Natural killer cell treated with Interleukin-12 subunit alpha and Interleukin-12 subunit beta and Interleukin-15 and Interleukin-18, amount 100 ng/mL, for 72 hours (primary cell): ENCODE results near the gene RNF212. TPM values are rescaled to one million over a fixed set of nuclear protein-coding genes. Genes with fewer than 3 reads are reported as not detected.
A peak's percentile ranks its signal among the peaks of the same experiment; 100 is the strongest.

ENCODE experiments used
- ATAC-seq, 2 donors: fragments of 150-1000 bp; cut with Tn5 transposase in 1 of 2; sonication (Bioruptor Pico), chemical (Tn5 transposase) in 1 of 2; 2 replicates each; pipeline ENCODE4 v1.10.0; 2021
- DNase-seq: peaks from one replicate; pipeline ENCODE4 v3.0.0; 2022; ENCODE audit warnings: low spot score
- H3K27ac Mint-ChIP-seq, 2 donors: 1 replicate in 1 of 2; 2 replicates in 1 of 2; pipeline ENCODE4 v1.8.0; 2022; ENCODE audit warnings: mixed read lengths in 2 of 2, mild to moderate bottlenecking in 1 of 2, moderate library complexity in 1 of 2
- H3K27me3 Mint-ChIP-seq, 2 donors: 1 replicate in 1 of 2; 2 replicates in 1 of 2; pipeline ENCODE4 v1.8.0; 2022; ENCODE audit warnings: mixed read lengths in 2 of 2
- H3K36me3 Mint-ChIP-seq: one replicate; pipeline ENCODE4 v1.8.0; 2022; ENCODE audit warnings: mixed read lengths
- H3K4me1 Mint-ChIP-seq, 2 donors: 1 replicate in 1 of 2; 2 replicates in 1 of 2; pipeline ENCODE4 v1.8.0; 2022; ENCODE audit warnings: low read depth in 2 of 2, mixed read lengths in 2 of 2, mild to moderate bottlenecking in 1 of 2
- H3K4me3 Mint-ChIP-seq: one replicate; pipeline ENCODE4 v1.8.0; 2022; ENCODE audit warnings: mixed read lengths
- H3K9me3 Mint-ChIP-seq: 2 replicates; pipeline ENCODE4 v1.8.0; 2022; ENCODE audit warnings: mixed read lengths
- total RNA-seq, 2 donors: library from RNA; stranded (reverse); gene quantifications; one replicate each; pipeline ENCODE4 v1.2.3, GENCODE V29; 2022

RNF212 gene
- total RNA-seq, 2 donors from 2014 or later: 0.89 to 1.5 TPM

GRCh38 chr4:1091561-1091995, 21.8 kb downstream of the RNF212 start:
- H3K4me1 Mint-ChIP-seq: peaks cover 7 to 15% of the 10 kb centered on the region in 2 donors
- H3K27ac Mint-ChIP-seq: no peak overlapping the region
- no peaks in the 10 kb centered on the region for H3K27me3 Mint-ChIP-seq
- peaks cover 5% of the 10 kb centered on the region for H3K9me3 Mint-ChIP-seq
- peaks cover 9% of the 10 kb centered on the region for H3K36me3 Mint-ChIP-seq
- no peak for DNase-seq
- no peak for ATAC-seq
- H3K4me3 Mint-ChIP-seq: no peak overlapping the region

- no peak for DNase-seq
- H3K36me3 Mint-ChIP-seq: peaks cover 9% of the 10 kb centered on the region
- H3K4me1 Mint-ChIP-seq: peaks cover 8 to 20% of the 10 kb centered on the region in 2 donors
- H3K27ac Mint-ChIP-seq: no peak overlapping the region
- H3K9me3 Mint-ChIP-seq: peaks cover 5% of the 10 kb centered on the region
- no peak overlapping the region for H3K4me3 Mint-ChIP-seq
- ATAC-seq: no peak
- H3K27me3 Mint-ChIP-seq: no peaks in the 10 kb centered on the region
These were observed 22.6 kb downstream of the RNF212 start for GRCh38 chr4:1090465-1091440.

GRCh38 chr4:1090036-1090435, 23.3 kb downstream of the RNF212 start:
- no peak overlapping the region for H3K27ac Mint-ChIP-seq
- ATAC-seq (no peak), DNase-seq (no peak)
- peaks cover 5% of the 10 kb centered on the region for H3K9me3 Mint-ChIP-seq
- no peaks in the 10 kb centered on the region for H3K27me3 Mint-ChIP-seq
- H3K4me3 Mint-ChIP-seq: no peak overlapping the region
- H3K36me3 Mint-ChIP-seq: peaks cover 9% of the 10 kb centered on the region
- H3K4me1 Mint-ChIP-seq: peaks cover 11 to 22% of the 10 kb centered on the region in 2 donors

GRCh38 chr4:1087371-1087770, 26.0 kb downstream of the RNF212 start:
- Mint-ChIP-seq H3K36me3 (peaks cover 9% of the 10 kb centered on the region), H3K4me1 (peaks cover 11 to 22% of the 10 kb centered on the region in 2 donors), H3K9me3 (peaks cover 5% of the 10 kb centered on the region), H3K27me3 (no peaks in the 10 kb centered on the region), H3K4me3 (no peak overlapping the region), H3K27ac (peak overlapping the region in 1 of 2 donors; percentile 38)
- DNase-seq (no peak), ATAC-seq (peak in 1 of 2 donors; percentile 55)

GRCh38 chr4:1086011-1086410, 27.4 kb downstream of the RNF212 start:
- Mint-ChIP-seq H3K4me3 (no peak overlapping the region), H3K4me1 (peaks cover 23 to 28% of the 10 kb centered on the region in 2 donors), H3K27ac (no peak overlapping the region), H3K27me3 (peaks cover 7% of the 10 kb centered on the region in 2 donors), H3K36me3 (peaks cover 9% of the 10 kb centered on the region), H3K9me3 (peaks cover 5% of the 10 kb centered on the region)
- no peak for ATAC-seq
- DNase-seq: no peak

- ATAC-seq: no peak
These were observed 28.0 kb downstream of the RNF212 start for GRCh38 chr4:1085404-1085799.

GRCh38 chr4:1084796-1085403, 28.5 kb downstream of the RNF212 start:
- H3K4me3 Mint-ChIP-seq: no peak overlapping the region
- peaks cover 5% of the 10 kb centered on the region for H3K9me3 Mint-ChIP-seq
- DNase-seq (no peak), ATAC-seq (no peak)
- H3K27ac Mint-ChIP-seq: no peak overlapping the region
- H3K27me3 Mint-ChIP-seq: peaks cover 10 to 13% of the 10 kb centered on the region in 2 donors
- H3K4me1 Mint-ChIP-seq: peaks cover 26 to 28% of the 10 kb centered on the region in 2 donors
- H3K36me3 Mint-ChIP-seq: peaks cover 9% of the 10 kb centered on the region

More at GRCh38 chr4:1085404-1085799, 28.0 kb downstream of the RNF212 start:
- Mint-ChIP-seq H3K4me1 (peaks cover 28% of the 10 kb centered on the region in 2 donors), H3K4me3 (no peak overlapping the region), H3K36me3 (peaks cover 9% of the 10 kb centered on the region), H3K27ac (no peak overlapping the region), H3K9me3 (peaks cover 5% of the 10 kb centered on the region), H3K27me3 (peaks cover 7 to 11% of the 10 kb centered on the region in 2 donors)
- no peak for DNase-seq

- no peak overlapping the region for H3K27ac Mint-ChIP-seq
- H3K27me3 Mint-ChIP-seq: peaks cover 14% of the 10 kb centered on the region in 2 donors
- H3K4me3 Mint-ChIP-seq: no peak overlapping the region
- peaks cover 9% of the 10 kb centered on the region for H3K36me3 Mint-ChIP-seq
- ATAC-seq (no peak), DNase-seq (no peak)
- H3K4me1 Mint-ChIP-seq: peaks cover 23 to 28% of the 10 kb centered on the region in 2 donors
- H3K9me3 Mint-ChIP-seq: peaks cover 5% of the 10 kb centered on the region
These were observed 29.0 kb downstream of the RNF212 start for GRCh38 chr4:1084394-1084793.

- no peak overlapping the region for H3K4me3 Mint-ChIP-seq
- peaks cover 14% of the 10 kb centered on the region in 2 donors for H3K27me3 Mint-ChIP-seq
- no peak overlapping the region for H3K27ac Mint-ChIP-seq
- H3K36me3 Mint-ChIP-seq: no peaks in the 10 kb centered on the region
- no peak for DNase-seq
- H3K4me1 Mint-ChIP-seq: peaks cover 14 to 21% of the 10 kb centered on the region in 2 donors
- no peaks in the 10 kb centered on the region for H3K9me3 Mint-ChIP-seq
- ATAC-seq: peak; percentile 59 to 67
These were observed 30.9 kb downstream of the RNF212 start for GRCh38 chr4:1082215-1083182.

GRCh38 chr4:1081689-1082040, 31.7 kb downstream of the RNF212 start:
- Mint-ChIP-seq H3K9me3 (no peaks in the 10 kb centered on the region), H3K4me1 (peaks cover 13 to 21% of the 10 kb centered on the region in 2 donors), H3K4me3 (no peak overlapping the region), H3K36me3 (no peaks in the 10 kb centered on the region), H3K27ac (no peak overlapping the region), H3K27me3 (peaks cover 14% of the 10 kb centered on the region in 2 donors)
- no peak for DNase-seq
- peak in 1 of 2 donors; percentile 52 for ATAC-seq

- Mint-ChIP-seq H3K4me1 (peaks cover 10 to 21% of the 10 kb centered on the region in 2 donors), H3K27me3 (peaks cover 14% of the 10 kb centered on the region in 2 donors), H3K4me3 (no peak overlapping the region), H3K9me3 (no peaks in the 10 kb centered on the region), H3K27ac (no peak overlapping the region), H3K36me3 (no peaks in the 10 kb centered on the region)
- DNase-seq (no peak), ATAC-seq (no peak)
These were observed 32.2 kb downstream of the RNF212 start for GRCh38 chr4:1080961-1081688.

- DNase-seq (no peak), ATAC-seq (no peak)
- H3K4me3 Mint-ChIP-seq: no peak overlapping the region
- H3K9me3 Mint-ChIP-seq: no peaks in the 10 kb centered on the region
- no peak overlapping the region for H3K27ac Mint-ChIP-seq
- H3K27me3 Mint-ChIP-seq: peaks cover 14% of the 10 kb centered on the region in 2 donors
- H3K4me1 Mint-ChIP-seq: peaks cover 6 to 17% of the 10 kb centered on the region in 2 donors
- no peaks in the 10 kb centered on the region for H3K36me3 Mint-ChIP-seq
These were observed 32.9 kb downstream of the RNF212 start for GRCh38 chr4:1080432-1080831.
